Peyer's patch (tissue), 4 donors: ENCODE measurements around the gene SHOX.

ENCODE experiments used
- CTCF ChIP-seq, 6 experiments: fragments of 450-650 bp in 4 of 6; fragments of 200-600 bp in 2 of 6; sonication (generic) in 1 of 6; IDR thresholded peaks; one replicate each; pipeline ENCODE4 v1.5.1; 2017 to 2019; ENCODE audit warnings: antibody characterized with exemption in 6 of 6, mild to moderate bottlenecking in 3 of 6, moderate library complexity in 1 of 6
- POLR2A ChIP-seq, 2 donors: fragments of 450-650 bp; IDR thresholded peaks; one replicate each; pipeline ENCODE4 v1.5.1; 2017; ENCODE audit warnings: antibody characterized with exemption in 2 of 2, mild to moderate bottlenecking in 2 of 2, moderate library complexity in 2 of 2

- TF ChIP-seq CTCF (IDR thresholded peaks at IDR 0.05) (no peak), POLR2A (IDR thresholded peaks at IDR 0.05) (no peak)
Measured at GRCh38 chrX:675955-676295, 45.3 kb downstream of the SHOX start.
